H9 (cell line): ENCODE results near the gene RELB. TPM values are rescaled to one million over a fixed set of nuclear protein-coding genes. Genes with fewer than 3 reads are reported as not detected.

Source experiments
- DNase-seq: peaks from one replicate; pipeline ENCODE4 v3.0.0-alpha.2; 2017
- H2AFZ ChIP-seq: one replicate; pipeline ENCODE4 v1.6.1; 2013; ENCODE audit warnings: mild to moderate bottlenecking, low read length, control low read depth, moderate library complexity
- H2AK5ac ChIP-seq: 2 replicates; pipeline ENCODE4 v1.6.1; 2013; ENCODE audit warnings: low read length, control low read depth, mixed read lengths; ENCODE audit not compliant: insufficient read length
- H2BK120ac ChIP-seq: one replicate; pipeline ENCODE4 v1.6.1; 2013; ENCODE audit warnings: low read depth, mild to moderate bottlenecking, low read length, control low read depth, inconsistent platforms; ENCODE audit not compliant: poor library complexity, severe bottlenecking
- H2BK12ac ChIP-seq: 2 replicates; pipeline ENCODE4 v1.6.1; 2013; ENCODE audit warnings: low read length, control low read depth, mixed read lengths, low read depth; ENCODE audit not compliant: insufficient read length
- H2BK15ac ChIP-seq: 2 replicates; pipeline ENCODE4 v1.6.1; 2013; ENCODE audit warnings: low read depth, low read length, control low read depth
- H2BK20ac ChIP-seq: one replicate; pipeline ENCODE4 v1.6.1; 2013; ENCODE audit warnings: low read depth, mild to moderate bottlenecking, low read length, control low read depth, inconsistent platforms; ENCODE audit not compliant: poor library complexity, severe bottlenecking
- H2BK5ac ChIP-seq: 2 replicates; pipeline ENCODE4 v1.6.1; 2013; ENCODE audit warnings: low read length, control low read depth, mixed read lengths; ENCODE audit not compliant: insufficient read length
- H3K14ac ChIP-seq: 2 replicates; pipeline ENCODE4 v1.6.1; 2013; ENCODE audit warnings: low read length, control low read depth; ENCODE audit not compliant: insufficient read depth
- H3K18ac ChIP-seq: 2 replicates; pipeline ENCODE4 v1.6.1; 2013; ENCODE audit warnings: low read depth, mild to moderate bottlenecking, mixed read lengths, low read length, control low read depth; ENCODE audit not compliant: insufficient read length
- H3K23ac ChIP-seq: 2 replicates; pipeline ENCODE4 v1.6.1; 2013; ENCODE audit warnings: low read length, control low read depth, mixed read lengths, low read depth; ENCODE audit not compliant: insufficient read length
- H3K23me2 ChIP-seq: 2 replicates; pipeline ENCODE4 v1.6.1; 2013; ENCODE audit warnings: low read depth, mild to moderate bottlenecking, mixed read lengths, low read length, control low read depth; ENCODE audit not compliant: insufficient read length, poor library complexity, severe bottlenecking
- H3K27ac ChIP-seq: 2 replicates; pipeline ENCODE4 v1.5.1; 2013; ENCODE audit warnings: low read length, control low read depth, mixed read lengths, low read depth; ENCODE audit not compliant: insufficient read length
- H3K27me3 ChIP-seq: 2 replicates; pipeline ENCODE4 v1.6.1; 2013; ENCODE audit warnings: low read length, control low read depth, inconsistent platforms; ENCODE audit not compliant: insufficient read depth
- H3K4ac ChIP-seq: 2 replicates; pipeline ENCODE4 v1.6.1; 2013; ENCODE audit warnings: low read depth, mild to moderate bottlenecking, control low read depth, inconsistent platforms, low read length, moderate library complexity
- H3K4me1 ChIP-seq: 2 replicates; pipeline ENCODE4 v1.6.1; 2013; ENCODE audit warnings: low read length, control low read depth, inconsistent platforms; ENCODE audit not compliant: insufficient read depth
- H3K4me2 ChIP-seq: 2 replicates; pipeline ENCODE4 v1.6.1; 2013; ENCODE audit warnings: low read length, control low read depth, mixed read lengths; ENCODE audit not compliant: insufficient read length, insufficient read depth
- H3K56ac ChIP-seq: 2 replicates; pipeline ENCODE4 v1.6.1; 2013; ENCODE audit warnings: low read depth, mild to moderate bottlenecking, mixed read lengths, low read length, control low read depth; ENCODE audit not compliant: insufficient read length
- H3K79me1 ChIP-seq: 2 replicates; pipeline ENCODE4 v1.6.1; 2013; ENCODE audit warnings: low read depth, mild to moderate bottlenecking, moderate library complexity, low read length, control low read depth, inconsistent platforms; ENCODE audit not compliant: insufficient read depth, poor library complexity, severe bottlenecking
- H3K79me2 ChIP-seq: 2 replicates; pipeline ENCODE4 v1.6.1; 2013; ENCODE audit warnings: low read length, control low read depth, inconsistent platforms; ENCODE audit not compliant: insufficient read depth
- H3K9ac ChIP-seq: 2 replicates; pipeline ENCODE4 v1.6.1; 2013; ENCODE audit warnings: low read length, control low read depth, mixed read lengths; ENCODE audit not compliant: insufficient read length; ENCODE audit errors: extremely low read depth
- H3K9me3 ChIP-seq: one replicate; pipeline ENCODE4 v1.6.1; 2013; ENCODE audit warnings: low read depth, low read length, inconsistent platforms; ENCODE audit not compliant: control insufficient read depth
- H3T11ph ChIP-seq: one replicate; pipeline ENCODE4 v1.6.1; 2013; ENCODE audit warnings: mild to moderate bottlenecking, low read length, control low read depth, inconsistent platforms
- H4K20me1 ChIP-seq: one replicate; pipeline ENCODE4 v1.6.1; 2013; ENCODE audit not compliant: control insufficient read depth, insufficient read length, insufficient read depth
- H4K5ac ChIP-seq: 2 replicates; pipeline ENCODE4 v1.6.1; 2013; ENCODE audit warnings: low read depth, mild to moderate bottlenecking, mixed read lengths, low read length, control low read depth; ENCODE audit not compliant: insufficient read length
- H4K8ac ChIP-seq: replicated peaks from 2 replicates; pipeline ENCODE4 v1.6.1; 2013; ENCODE audit warnings: low read length, control low read depth, mixed read lengths, low read depth; ENCODE audit not compliant: insufficient read length
- H4K91ac ChIP-seq: 2 replicates; pipeline ENCODE4 v1.6.1; 2013; ENCODE audit warnings: low read depth, mild to moderate bottlenecking, moderate library complexity, mixed read lengths, low read length, control low read depth; ENCODE audit not compliant: insufficient read length
- H3K27ac Mint-ChIP-seq, 3 experiments: 2 replicates in 2 of 3; 3 replicates in 1 of 3; pipeline ENCODE4 v1.8.0; 2020 to 2021; ENCODE audit warnings: mixed read lengths in 3 of 3, mild to moderate bottlenecking in 1 of 3, moderate library complexity in 1 of 3
- H3K27me3 Mint-ChIP-seq: 2 replicates; pipeline ENCODE4 v1.8.0; 2021; ENCODE audit warnings: low read depth, mild to moderate bottlenecking, moderate library complexity, mixed read lengths
- H3K36me3 Mint-ChIP-seq, 3 experiments: 2 replicates in 2 of 3; 3 replicates in 1 of 3; pipeline ENCODE4 v1.8.0; 2020 to 2021; ENCODE audit warnings: low read depth in 3 of 3, mixed read lengths in 3 of 3; ENCODE audit not compliant: insufficient read depth in 1 of 3
- H3K4me1 Mint-ChIP-seq, 2 experiments: 2 replicates each; pipeline ENCODE4 v1.8.0; 2020; ENCODE audit warnings: mixed read lengths in 2 of 2
- H3K4me3 Mint-ChIP-seq, 2 experiments: 2 replicates in 1 of 2; 3 replicates in 1 of 2; pipeline ENCODE4 v1.8.0; 2020 to 2021; ENCODE audit warnings: mild to moderate bottlenecking in 2 of 2, mixed read lengths in 2 of 2, moderate library complexity in 1 of 2
- H3K9me3 Mint-ChIP-seq, 2 experiments: 2 replicates in 1 of 2; 3 replicates in 1 of 2; pipeline ENCODE4 v1.8.0; 2020; ENCODE audit warnings: mild to moderate bottlenecking in 2 of 2, mixed read lengths in 2 of 2, moderate library complexity in 1 of 2
- CTCF ChIP-seq: fragments of 200-600 bp; sonication (generic); conservative IDR thresholded peaks from 3 replicates; pipeline ENCODE4 v1.8.0; 2021; ENCODE audit warnings: antibody characterized with exemption, mild to moderate bottlenecking
- WGBS: extraction: QIAGEN DNeasy Blood & Tissue Kit; methylation state at CpG from one replicate; pipeline ENCODE4 v1.1.7; 2013; ENCODE audit warnings: missing lambda C conversion rate, low lambda C conversion rate, mixed read lengths; ENCODE audit not compliant: insufficient read length; ENCODE audit errors: extremely low coverage; 5-methylcytosine and 5-hydroxymethylcytosine counted together
- total RNA-seq: library from RNA; stranded (reverse); gene quantifications from 2 replicates; pipeline ENCODE4 v1.2.1, GENCODE V29; 2021

The RELB gene
- total RNA-seq, 1 experiment from 2014 or later, result 13.7 TPM

GRCh38 chr19:45020071-45020470, 18.8 kb downstream of the RELB start:
- Mint-ChIP-seq H3K9me3 (no peaks in the 10 kb centered on the region), H3K4me3 (no peak overlapping the region), H3K36me3 (peaks cover 0 to 8% (median 4%) of the 10 kb centered on the region in 3 experiments; a peak in 3 of 7 replicates), H3K27ac (no peak overlapping the region), H3K4me1 (peaks cover 7 to 9% of the 10 kb centered on the region in 2 experiments), H3K27me3 (no peaks in the 10 kb centered on the region)
- Histone ChIP-seq H3K9me3 (no peaks in the 10 kb centered on the region), H2BK20ac (no peak overlapping the region), H2BK15ac (no peak overlapping the region), H3K27ac (no peak overlapping the region), H3K4me1 (no peaks in the 10 kb centered on the region), H2AFZ (no peak overlapping the region), H3K79me1 (no peaks in the 10 kb centered on the region), H4K8ac (no peak overlapping the region), H3K79me2 (no peaks in the 10 kb centered on the region), H2AK5ac (no peak overlapping the region), H3K27me3 (no peaks in the 10 kb centered on the region), H3K23me2 (no peaks in the 10 kb centered on the region), H3K4ac (no peak overlapping the region), H3K14ac (no peak overlapping the region), H3K23ac (no peak overlapping the region), H4K20me1 (no peaks in the 10 kb centered on the region), H3K9ac (no peak overlapping the region), H4K91ac (no peak overlapping the region), H3T11ph (no peak overlapping the region), H3K4me2 (no peak overlapping the region), H2BK12ac (no peak overlapping the region), H2BK120ac (no peak overlapping the region), H2BK5ac (no peak overlapping the region), H3K18ac (no peak overlapping the region), H4K5ac (no peak overlapping the region), H3K56ac (no peak overlapping the region)
- no peak for DNase-seq
- no CpG with 5 or more reads among the region's 3 CpGs for WGBS
- no peak for TF ChIP-seq CTCF
